GM11168 (cell line): ENCODE results near the gene SMIM21.

Experiments used
- in situ Hi-C: fragments of 300-500 bp; cut with MboI; formaldehyde crosslinking; loops from one replicate; pipeline ENCODE4 v1.12.0; 2022; ENCODE audit warnings: low sequenced_read_pairs; ENCODE audit not compliant: unreplicated experiment

SMIM21 gene

GRCh38 chr18:75427603-75428002 lies at the start of gene SMIM21:
Gene SMIM21 (minus strand): TSS chr18:75427703. CDS start chr18:75427563, 140 bp downstream.
- in situ Hi-C loops, result no loop called here

- in situ Hi-C loops, result no loop called here
Observed at GRCh38 chr18:75475228-75475627, 47.7 kb upstream of the SMIM21 start.

- in situ Hi-C loops, result no loop called here
Observed at GRCh38 chr18:75474332-75474731, 46.8 kb upstream of the SMIM21 start.

GRCh38 chr18:75473316-75473715 lies 45.8 kb upstream of the SMIM21 start:
- in situ Hi-C loops, result no loop called here

- in situ Hi-C loops, result no loop called here
Observed at GRCh38 chr18:75472906-75473305, 45.4 kb upstream of the SMIM21 start.

GRCh38 chr18:75472396-75472795 lies 44.9 kb upstream of the SMIM21 start:
- in situ Hi-C loops, result no loop called here

GRCh38 chr18:75471850-75472249 lies 44.3 kb upstream of the SMIM21 start:
- in situ Hi-C loops, result no loop called here

- in situ Hi-C loops, result no loop called here
Observed at GRCh38 chr18:75467851-75468250, 40.3 kb upstream of the SMIM21 start.

- in situ Hi-C loops, result no loop called here
Observed at GRCh38 chr18:75467281-75467795, 39.8 kb upstream of the SMIM21 start.

- in situ Hi-C loops, result no loop called here
Observed at GRCh38 chr18:75464356-75464755, 36.9 kb upstream of the SMIM21 start.

GRCh38 chr18:75462178-75462832 lies 34.8 kb upstream of the SMIM21 start:
- in situ Hi-C loops, result no loop called here

GRCh38 chr18:75456199-75456631 lies 28.7 kb upstream of the SMIM21 start:
- in situ Hi-C loops, result no loop called here

- in situ Hi-C loops, result no loop called here
Observed at GRCh38 chr18:75455249-75456198, 28.0 kb upstream of the SMIM21 start.

- in situ Hi-C loops, result no loop called here
Observed at GRCh38 chr18:75454022-75454795, 26.7 kb upstream of the SMIM21 start.

- in situ Hi-C loops, result no loop called here
Observed at GRCh38 chr18:75450906-75451305, 23.4 kb upstream of the SMIM21 start.

- in situ Hi-C loops, result no loop called here
Observed at GRCh38 chr18:75441896-75442295, 14.4 kb upstream of the SMIM21 start.

GRCh38 chr18:75439348-75439747 lies 11.8 kb upstream of the SMIM21 start:
- in situ Hi-C loops, result no loop called here

GRCh38 chr18:75438891-75439290 lies 11.4 kb upstream of the SMIM21 start:
- in situ Hi-C loops, result no loop called here

- in situ Hi-C loops, result no loop called here
Observed at GRCh38 chr18:75437979-75438378, 10.5 kb upstream of the SMIM21 start.

- in situ Hi-C loops, result no loop called here
Observed at GRCh38 chr18:75433098-75433497, 5.6 kb upstream of the SMIM21 start.
